GF-D8 (cell line): Measurements from ENCODE around the gene SMIM38.

ENCODE experiments used
- DNase-seq: peaks from one replicate; lab custom pipeline; 2025; lab: John Stamatoyannopoulos, UW

Gene SMIM38

DNA sequence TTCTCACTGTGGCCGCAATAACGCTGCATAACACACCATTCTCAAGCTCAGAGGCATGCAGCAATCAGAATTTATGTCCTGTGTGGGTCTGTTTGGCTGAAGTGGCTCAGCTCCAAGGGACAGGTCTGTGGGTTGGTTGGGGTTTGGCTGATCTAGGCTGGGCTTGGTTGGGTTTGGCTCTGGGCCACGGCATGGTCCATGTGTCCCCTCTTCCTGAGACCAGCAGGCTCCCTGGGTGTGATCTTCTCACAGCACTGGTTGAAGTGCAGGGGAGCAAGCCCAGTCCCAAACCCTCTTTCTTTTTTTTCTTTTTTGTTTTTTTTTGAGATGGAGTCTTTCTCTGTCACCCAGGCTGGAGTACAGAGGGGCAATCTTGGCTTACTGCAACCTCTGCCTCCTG lies 25.0 kb downstream of the SMIM38 start:
- DNase-seq: no peak

DNA sequence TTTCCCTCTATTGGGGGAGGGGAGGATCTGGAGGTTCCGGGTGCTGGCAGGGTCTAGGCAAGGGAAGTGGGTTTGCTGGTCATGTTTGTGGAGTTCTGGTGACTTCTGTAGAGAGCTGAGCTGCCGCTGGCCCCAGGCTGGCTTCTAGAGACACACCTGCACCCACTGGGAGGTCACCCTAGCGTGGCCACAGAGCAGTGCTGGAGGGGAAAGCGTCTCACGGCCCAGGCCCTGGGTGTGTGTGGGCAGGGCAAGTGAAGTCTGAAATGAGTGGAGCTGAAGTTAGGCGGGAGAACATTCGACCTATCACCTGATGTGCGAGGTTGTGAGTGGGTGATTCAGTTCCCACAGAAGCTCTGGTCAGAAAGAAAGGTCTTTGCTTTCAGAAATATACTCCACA lies 27.9 kb downstream of the SMIM38 start:
- DNase-seq: no peak

DNA sequence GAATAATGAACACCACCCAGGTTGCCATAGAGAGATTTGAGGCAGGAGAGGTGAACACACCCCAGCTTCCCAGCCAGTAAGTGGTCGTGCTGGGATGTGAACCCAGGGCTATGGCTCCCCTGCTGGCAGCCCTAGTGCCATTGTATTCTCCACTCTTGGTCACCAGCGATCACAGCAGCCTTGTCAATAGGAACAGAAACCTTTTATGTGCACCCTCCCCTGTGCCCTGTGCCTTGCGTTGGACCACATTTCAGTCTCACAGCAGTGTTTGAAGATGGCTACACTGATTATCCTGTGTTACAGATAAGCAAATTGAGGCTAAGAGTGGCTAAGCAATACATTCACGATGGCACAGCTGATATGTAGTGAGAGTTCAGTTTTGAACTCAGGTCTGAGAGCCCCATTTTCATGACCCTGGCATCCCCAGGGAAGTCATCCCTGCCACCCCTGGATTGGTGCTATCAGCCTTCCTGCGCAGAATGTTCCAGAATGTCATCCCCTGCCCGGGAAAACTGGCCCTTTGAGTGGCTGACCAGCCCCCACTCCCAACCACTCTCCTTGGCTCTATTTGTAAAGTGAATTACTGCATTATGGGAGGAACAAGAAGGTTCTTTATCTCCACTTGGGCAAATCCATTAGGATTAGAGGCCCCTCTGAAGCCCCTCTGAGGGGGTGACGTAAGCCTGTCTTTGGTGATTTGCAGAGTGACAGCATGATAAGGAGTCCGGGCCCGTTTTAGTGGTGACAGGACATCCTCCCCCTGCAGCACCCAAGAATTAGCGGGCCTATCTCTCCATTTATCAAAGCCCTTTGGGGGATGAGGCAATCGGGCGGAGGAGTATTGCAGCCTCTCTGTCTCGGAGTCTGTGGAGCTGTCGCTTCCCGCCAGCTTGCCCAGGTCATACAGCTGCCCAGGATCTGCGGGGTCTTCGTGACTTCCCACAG lies 30.9 kb downstream of the SMIM38 start:
- DNase-seq: no peak

DNA sequence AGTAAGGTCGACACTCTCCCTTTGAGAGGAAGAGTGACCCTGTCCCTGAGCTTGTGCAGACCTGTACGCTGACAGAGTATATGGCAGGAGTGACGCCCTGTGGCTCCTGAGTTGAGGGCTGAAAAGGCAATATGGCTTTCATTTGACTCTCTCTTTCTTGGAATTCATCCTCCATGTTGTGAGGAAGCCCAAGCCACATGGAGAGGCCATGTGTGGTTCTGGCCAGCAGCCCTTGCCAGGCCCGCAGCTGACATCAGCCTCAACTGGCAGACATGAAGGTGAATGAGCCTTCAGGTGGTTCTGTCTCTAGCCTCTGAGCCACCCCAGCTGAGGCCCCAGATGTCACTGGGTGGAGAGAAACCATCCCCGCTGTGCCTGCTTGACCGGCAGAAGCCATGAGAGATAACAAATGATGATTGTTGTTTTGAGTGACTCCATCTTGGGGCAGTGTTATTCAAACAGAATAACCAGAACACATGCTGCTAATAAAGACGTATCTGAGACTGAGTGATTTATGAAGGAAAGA lies 31.9 kb downstream of the SMIM38 start:
- no peak for DNase-seq

DNA sequence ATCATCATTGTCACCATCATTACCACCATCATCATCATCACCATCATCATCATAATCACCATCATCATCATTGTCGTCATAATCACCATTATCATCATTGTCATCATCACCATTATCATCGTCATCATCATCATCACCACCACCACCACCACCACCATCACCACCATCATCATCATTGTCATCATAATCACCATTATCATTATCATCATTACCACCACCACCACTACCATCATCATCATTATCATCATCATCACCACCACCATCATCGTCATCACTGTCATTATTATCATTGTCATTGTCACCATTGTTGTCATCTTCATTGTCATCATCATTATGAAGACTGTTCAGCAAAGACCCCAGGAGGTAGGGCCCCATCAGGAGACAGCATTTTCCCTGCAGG lies 33.3 kb downstream of the SMIM38 start:
- no peak for DNase-seq

DNA sequence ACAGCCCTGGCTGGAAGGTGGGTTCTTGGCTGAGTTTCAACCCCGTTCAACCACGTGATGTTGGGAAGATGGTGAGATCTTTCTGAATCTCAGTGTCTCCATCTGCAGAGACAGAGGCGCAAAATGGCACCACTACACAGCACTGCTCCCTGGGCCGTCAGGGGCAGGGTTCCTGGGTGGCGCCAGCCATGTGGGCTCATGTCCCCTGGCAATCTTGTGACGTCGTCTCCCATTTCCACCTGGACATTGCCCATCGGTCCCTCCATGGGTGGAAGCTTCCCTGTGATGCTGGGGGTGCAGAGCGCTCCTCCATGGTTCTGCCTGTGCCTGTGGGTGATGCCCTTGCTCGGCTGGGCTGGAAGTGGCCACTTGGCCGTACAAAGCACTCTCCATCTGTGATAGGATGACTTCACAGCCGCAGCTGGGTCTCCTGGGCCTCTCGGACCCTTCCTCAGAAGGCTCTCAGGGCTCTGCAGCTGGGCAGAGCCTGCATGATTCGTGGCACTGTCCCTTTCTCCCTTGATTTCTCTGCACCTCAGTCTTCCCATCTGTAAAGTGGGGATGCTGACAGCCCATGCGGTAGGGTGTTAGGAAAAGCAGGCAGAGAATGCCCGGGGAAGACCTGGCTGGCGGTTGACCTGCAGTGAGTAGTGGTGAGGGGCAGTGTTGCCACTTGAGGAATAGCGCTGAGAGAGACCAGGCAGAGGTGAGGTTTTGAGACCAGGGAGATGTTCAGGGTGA lies 35.2 kb downstream of the SMIM38 start:
- no peak for DNase-seq

DNA sequence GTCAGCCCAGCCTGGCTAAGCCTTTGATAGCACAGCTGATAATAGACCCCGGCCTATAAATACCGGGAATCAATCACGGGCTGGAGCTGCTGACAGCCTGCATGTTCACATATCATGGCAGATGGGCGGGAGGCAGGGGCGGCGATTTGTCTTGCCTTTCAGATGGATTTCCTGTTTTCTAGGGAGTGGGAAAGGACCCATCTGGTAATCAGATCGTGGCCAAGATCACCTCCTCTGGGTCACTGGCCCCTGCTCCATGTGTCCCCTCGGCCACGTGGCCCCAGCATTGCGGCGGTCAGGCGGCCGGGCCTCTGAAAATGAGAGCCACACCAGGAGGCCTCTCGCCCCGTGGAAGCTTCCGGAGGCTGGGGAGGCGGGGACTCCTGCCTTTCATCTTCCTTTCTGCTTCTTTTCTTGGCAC lies 36.6 kb downstream of the SMIM38 start:
- no peak for DNase-seq

DNA sequence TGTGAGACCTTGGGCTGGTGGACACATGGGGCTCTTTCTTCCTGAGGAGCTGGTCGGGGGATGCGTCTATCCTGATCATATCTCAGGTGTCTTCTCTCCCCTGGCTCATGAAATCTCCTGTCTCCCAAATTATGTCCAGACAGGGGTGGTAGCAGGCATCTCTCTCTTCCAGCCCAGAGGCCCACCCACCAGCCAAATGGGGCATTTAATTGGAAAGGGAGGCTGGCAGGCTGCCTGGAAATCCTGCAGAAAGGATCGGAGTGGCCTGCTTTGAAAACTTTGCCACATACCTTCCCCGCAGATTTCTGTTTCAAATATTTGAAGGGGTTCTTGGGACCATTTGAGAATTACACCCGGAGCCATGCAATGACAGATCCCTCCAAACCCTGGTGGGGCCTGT lies 37.4 kb downstream of the SMIM38 start:
- DNase-seq: no peak

DNA sequence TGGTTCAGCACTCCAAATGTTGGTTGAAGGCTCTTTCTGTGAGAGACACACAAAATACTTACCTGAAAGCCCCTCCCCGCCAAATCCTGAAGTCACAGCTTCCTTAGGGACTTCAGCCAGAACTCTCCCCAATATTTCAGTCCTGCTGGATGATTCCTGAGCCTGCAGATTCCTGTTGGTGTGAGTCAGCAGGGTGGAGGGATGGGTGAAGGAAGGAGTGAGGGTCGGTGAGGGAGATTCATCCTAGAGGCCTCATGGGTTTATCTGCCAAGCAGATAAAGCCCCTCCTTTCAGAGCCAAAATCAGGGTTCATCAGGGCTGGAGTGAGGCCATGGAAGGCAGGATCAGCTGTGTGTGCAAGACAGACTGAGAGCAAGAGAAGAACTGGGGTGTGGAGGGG lies 37.9 kb downstream of the SMIM38 start:
- no peak for DNase-seq

DNA sequence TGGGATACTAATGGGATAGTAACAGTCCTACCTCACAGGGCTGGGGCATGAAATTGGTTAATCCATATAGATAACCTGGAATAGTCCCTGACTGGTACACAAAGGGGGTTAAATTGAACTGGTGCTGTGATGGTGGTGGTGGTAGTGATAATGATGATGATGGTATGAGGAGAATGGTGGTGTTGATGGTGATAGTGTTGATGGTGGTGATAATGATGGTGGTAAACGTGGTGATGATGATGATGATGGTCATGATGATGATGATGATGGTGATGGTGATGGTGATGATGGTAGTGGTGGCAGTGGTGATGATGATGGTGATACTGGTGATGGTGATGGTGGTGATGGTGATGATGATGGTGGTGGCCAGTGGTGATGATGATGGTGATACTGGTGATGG lies 38.7 kb downstream of the SMIM38 start:
- no peak for DNase-seq

DNA sequence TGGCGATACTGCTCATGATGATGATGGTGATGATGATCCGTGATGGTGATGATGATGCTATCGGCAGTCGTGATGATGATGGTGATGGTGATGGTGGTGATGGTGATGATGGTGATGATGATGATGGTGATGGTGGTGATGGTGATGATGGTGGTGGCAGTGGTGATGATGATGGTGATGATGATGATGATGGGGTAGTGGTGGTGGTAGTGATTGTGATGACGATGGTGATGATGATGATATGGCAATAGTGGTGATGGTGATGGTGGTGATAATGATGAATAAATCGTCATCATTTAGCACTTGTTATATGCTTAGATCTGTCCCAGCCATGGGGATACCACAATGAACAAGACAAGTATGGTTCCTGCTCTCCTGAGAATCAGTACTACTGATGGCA lies 39.2 kb downstream of the SMIM38 start:
- DNase-seq: no peak

DNA sequence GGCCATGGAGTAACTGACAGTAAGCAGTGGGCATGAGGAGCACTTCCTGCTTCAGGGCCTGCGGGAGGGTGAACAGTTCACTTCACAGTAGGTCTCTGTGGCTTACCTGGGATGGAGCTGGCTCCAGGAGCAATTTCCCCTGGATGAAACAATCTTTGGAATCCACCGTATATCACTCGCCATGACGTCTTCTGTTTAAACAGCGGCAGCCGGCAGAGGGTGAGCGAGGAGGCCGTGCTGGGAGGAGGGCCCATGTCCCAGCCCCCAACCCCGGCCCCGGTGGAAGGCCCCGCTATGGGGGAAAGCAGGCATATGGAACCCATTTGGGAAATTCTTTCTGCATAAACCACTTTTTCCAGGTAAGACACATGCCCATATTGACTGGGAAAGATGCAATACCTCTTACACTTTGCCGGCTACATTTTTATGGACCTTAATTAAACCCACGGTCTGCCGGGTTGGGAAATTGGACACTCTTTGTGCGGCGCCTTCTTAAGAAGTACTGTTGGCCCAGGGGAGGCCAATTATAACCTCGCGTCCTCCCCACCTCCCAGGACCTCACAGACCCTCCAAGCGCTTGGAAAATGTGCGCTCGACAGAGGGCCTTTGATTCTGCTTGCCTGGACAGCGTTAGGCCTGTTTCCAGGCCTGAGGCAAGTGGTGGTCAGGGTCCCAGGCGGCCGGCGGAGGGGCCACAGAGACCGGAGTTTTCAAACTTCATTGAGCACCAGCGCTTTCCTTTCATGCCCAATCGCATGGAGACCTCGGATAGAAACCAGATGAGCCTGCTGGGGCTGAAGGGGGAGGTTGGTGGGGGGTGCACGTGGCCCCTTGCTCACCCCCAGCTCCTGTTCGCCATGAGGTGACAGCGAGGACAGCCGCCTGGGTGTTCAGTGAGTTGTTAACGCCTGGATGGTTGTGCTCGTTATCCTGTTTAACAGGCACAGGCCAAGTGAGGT lies 40.4 kb downstream of the SMIM38 start:
- DNase-seq: no peak

DNA sequence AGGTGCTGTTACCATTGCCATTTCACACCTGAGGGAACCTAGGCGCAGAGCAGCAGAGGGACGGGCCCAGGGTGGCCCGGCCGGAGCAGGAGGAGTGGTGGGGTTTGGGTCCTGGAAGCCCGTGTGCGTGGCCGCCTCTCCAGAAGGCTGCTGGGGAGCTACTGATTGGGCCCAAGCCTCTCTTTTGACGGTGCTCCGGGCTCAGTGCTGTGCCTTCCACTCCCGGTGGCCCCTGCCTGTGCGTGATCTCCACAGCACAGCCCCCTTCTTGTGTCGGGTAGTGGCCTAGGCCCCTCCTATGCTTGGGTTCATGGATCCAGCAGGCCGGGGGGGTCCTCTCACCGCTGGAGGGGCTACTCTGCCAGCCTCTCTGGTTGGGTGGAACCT lies 41.0 kb downstream of the SMIM38 start:
- no peak for DNase-seq

DNA sequence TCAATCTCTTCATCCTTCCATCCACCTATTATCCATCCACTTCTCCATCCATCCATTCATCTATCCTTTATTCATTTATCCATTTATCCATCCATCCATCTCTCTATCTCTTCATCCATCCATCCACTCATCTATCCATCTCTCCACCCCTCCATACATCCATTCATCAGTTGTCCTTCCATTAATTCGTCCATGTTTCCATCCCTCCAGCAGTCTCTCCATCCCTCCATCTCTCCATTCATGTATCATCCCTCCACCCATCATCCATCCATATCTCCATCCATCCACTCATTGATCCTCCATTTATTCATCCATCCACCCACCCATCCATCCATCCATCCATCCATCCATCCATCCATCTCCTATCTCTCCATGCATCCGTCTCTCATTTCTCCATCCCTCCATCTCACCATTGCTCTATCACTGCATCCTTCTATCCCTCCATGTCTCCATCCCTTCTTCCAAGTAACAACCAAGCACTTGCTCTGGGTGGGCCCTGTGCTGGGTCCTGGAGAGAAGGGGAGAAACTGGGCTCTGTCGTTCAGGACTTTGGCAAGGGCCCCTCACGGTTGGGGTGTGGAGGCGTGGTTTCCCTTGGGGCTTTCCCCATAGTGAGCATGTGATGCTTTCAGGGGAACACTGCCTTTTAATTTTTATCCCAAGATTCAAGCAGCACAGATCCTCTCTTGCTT lies 43.3 kb downstream of the SMIM38 start:
- no peak for DNase-seq

DNA sequence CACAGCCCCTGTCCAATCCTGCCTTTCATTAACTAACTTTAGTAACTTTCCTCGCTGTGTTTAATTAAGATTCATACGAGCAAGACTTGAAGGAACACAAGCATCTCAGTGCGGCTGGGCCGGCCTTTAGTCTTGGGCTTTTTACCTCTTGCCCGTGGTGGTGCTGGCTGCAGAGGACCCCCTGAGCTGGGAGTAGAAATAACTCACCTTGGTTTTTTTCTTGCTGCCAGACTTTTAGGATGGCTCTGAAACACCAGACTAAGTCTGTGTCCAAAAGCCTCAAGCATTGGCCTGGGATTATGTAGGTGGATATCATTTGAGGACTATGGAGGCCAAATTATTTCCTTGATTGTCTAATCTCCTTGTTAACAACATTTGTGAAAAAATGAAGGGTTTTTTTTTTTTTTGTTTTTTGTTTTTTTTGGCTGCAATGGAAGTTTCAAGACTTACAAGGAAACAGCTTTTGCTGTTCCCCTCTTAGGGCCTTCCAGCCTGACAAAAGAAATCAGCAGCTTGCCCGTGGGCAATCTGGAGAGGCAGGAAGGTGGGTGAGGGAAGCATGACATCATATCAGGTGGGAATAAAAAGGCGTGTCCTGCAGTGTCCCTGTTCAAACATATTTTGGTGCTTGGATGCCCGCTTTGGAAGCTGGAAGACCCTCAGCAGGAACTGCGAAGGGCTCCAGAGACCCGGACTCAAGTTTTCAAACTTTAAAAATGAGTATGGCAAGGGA lies 44.0 kb downstream of the SMIM38 start:
- DNase-seq: no peak

DNA sequence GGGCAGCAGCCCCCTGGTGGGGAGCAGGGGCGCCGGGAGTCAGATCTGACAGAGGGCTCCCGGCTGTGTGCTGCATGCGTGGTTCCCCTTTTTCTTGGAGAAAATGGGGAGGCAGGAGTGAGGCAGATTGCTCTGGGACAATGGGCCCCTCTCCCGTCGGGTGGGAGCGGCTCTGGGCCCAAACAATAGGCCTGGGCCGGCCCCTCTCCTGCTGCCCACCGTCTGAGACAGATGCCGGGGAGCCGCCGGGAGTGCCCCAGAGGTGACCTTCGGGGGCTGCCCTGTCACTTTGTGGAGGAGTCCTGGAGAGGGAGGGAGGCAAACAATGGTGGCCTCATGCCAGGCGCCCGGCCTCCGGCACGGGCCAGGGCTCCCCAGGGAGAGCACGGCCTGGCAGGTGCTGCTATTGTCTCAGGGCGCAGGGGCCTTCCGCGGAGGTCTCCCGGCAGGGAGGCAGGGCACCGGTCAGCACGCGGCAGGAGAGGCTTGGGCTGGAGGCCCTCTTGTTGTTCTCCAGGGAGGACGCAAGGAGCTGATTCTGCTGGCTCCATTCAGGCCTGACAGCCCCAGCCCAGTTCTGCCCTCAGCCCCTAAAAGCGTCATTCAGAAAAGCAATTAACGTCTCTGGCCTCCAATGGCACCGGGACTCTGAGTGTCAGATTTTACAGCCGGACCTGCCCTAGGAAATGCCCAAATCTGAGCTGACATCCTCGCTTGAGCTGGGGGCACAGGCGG lies 44.8 kb downstream of the SMIM38 start:
- no peak for DNase-seq

DNA sequence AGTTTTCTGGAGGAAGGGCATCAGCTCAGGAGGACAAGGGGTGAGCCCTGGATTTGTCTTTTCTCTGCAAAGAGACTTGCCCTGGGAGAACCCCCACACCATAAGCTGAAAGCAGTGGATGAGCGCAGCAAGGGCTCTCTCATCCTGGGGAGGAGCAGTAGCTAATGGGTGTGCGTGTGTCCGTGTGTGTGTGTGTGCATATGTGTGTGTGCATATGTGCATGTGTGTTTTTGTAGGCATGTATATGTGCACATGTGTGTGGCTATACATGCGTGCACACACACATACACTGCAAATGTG lies 45.3 kb downstream of the SMIM38 start:
- no peak for DNase-seq

DNA sequence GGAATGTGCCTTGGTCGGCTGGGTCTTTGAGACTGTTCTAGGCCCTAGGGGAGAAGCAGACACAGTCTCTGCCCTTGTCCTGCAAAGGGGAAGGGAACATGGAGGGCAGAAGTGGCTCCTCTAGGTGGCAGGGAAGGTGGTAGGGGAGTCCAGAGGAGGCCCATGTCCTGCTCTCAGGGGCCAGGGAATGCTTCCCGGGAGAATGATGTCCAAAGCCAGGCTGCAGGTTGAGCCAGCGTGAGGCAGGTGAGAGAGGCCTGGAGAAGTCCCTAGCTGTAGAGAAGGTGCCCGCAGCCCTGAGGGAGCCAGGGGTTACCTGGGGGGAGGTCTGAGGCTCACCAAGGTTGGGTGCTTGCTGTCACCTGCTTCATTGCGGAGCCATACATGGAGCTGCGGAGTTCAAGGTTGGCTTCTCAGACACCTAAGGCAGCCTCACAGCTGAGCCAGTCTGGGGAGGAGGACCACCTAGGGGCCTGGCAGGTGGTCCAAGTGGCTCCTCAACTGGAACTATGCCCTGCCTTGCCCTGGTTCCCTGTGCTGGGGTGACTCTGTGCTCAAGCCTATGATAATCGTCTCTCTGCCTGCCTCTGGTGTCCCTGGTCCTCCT lies 46.1 kb downstream of the SMIM38 start:
- DNase-seq: no peak

DNA sequence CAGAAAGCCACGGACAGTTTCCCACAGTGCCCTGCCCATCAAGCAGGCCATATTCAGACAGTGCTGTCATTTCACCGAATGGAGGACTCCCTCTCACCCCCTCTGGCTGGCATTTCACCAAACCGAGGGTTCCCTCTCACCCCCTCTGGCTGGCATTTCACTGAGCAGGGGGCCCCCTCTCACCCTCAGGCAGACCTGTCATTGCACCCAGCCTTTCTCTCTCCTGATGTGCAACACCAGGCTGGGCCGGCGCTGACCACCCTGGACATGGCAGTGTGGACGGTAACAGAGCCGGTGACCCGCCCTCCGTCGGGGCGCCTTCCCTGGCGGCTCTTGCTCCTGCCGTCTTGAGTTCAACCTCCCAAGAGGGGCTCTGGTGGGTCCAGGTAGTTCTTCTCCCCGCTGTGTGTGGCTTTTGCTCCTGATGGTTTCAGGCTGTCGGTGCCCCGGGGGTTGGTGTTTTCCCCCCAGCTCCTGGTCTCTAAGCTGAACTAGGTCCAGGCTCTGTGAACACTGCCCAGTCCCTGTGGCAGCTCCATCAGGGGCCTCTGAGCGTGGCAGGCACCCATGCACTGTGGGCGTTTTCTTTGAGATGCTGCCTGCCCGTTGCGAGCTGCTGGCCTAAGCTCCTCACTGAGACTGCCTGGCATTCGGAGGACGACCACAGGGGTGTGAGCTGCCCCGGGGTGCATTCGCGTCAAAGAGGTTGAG lies 46.9 kb downstream of the SMIM38 start:
- DNase-seq: no peak
